ENCODE measurements around the gene VWA2. TPM values are rescaled to one million over a fixed set of nuclear protein-coding genes. Genes with fewer than 3 reads are reported as not detected.
A peak's percentile ranks its signal among the peaks of the same experiment; 100 is the strongest.

Gene VWA2
- total RNA-seq, 1 donor from 2014 or later = 0.05 TPM

DNA sequence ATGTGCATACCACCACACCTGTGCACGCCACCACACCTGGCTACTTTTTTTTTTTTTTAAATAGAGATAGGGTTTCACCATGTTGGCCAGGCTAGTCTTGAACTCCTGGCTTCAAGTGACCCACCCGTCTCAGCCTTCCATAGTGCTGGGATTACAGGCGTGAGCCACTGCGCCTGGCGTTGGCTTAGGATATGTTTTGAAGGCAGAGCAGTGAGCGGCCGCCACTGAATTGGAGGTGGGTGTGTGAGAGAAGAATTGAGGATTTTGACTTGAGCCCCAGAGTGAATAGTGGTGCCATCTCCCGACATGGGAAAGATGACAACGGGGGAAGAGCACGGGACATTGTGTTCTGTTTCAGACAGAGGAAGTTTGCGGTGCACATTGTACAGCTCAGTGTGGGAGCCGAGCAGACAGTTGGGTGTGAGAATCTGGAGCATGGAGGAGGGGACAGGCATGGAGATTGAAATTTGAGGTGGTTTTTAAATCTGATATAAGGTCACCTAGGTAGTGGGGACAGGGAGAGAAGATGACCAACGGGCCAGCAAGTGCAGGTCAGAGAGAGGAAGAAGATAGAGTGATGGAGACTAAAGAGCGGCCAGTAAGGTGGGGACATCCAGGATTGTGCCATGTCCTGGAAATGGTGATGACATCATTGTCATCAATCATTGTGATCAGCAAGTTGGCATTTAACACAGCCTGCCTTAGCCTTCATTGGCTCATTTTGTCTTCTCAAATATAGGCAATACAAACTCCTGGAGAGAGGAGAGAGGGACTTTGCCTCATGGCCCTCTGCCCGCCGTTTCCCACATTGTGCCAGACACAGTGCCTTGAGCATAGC is 35.8 kb downstream of the VWA2 start:
- ATAC-seq (peak; percentile 44), DNase-seq (ENCODE audit: low spot score) (no peak)

DNA sequence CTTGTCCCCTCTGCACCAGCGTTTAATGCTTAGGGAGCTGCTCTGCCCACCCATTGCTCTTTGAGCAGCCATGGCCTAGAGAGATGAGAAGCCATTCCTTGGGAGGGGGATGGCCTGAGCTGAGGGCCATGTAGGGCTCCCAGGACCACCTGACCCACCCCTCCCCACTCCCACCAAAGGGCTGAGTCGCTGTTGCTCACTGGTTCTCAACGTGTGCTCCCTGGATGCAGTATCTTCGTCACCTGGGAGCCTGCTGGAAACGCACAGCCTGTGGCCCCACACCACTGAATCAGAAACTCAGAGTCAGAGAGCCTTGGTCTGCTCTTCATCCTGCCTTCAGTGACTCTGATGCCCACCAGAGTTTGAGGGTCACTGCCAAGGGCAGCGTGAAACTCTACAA is 37.0 kb downstream of the VWA2 start:
- ATAC-seq = no peak
- no peak for DNase-seq (ENCODE audit: low spot score)

- DNase-seq (ENCODE audit: low spot score) (no peak), ATAC-seq (no peak)
Measured at GRCh38 chr10:114276671-114277070, 37.6 kb downstream of the VWA2 start.

DNA sequence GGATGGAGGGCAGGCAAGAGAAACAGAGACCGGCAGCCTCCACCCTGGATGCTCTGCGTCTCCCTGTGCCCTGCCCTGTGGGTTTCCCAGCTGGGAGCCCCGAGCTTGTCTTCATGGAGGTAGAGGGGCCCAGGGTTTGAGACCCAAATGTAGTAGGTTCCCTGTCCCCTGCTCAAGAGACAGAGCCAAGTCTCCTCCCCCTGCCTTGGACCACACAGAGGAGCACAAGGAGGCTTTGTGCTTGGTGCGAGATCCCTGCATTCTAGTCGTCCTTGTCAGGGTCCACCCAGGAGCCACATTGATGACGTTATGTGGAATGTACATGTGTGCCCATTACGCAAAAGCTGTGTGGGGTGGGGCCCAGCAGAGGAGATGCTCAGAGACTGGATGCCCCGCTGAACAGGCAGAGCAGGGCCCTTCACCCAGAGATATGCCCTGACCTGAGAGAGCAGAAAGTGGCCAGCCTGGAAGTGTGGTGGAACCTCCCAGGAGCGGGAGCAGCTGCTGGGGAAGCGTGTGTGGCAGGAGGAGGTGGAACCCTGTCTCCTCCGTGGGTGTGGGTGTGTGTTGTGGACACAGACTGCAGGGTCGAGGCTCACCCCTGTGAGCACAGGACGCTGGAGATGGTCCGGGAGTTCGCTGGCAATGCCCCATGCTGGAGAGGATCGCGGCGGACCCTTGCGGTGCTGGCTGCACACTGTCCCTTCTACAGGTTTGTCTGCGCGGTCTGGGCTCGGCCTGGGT is 39.3 kb downstream of the VWA2 start:
- DNase-seq (ENCODE audit: low spot score) = no peak
- ATAC-seq = peak; percentile 15

GRCh38 chr10:114278884-114279191 is 39.8 kb downstream of the VWA2 start:
- ATAC-seq = peak; percentile 69

DNA sequence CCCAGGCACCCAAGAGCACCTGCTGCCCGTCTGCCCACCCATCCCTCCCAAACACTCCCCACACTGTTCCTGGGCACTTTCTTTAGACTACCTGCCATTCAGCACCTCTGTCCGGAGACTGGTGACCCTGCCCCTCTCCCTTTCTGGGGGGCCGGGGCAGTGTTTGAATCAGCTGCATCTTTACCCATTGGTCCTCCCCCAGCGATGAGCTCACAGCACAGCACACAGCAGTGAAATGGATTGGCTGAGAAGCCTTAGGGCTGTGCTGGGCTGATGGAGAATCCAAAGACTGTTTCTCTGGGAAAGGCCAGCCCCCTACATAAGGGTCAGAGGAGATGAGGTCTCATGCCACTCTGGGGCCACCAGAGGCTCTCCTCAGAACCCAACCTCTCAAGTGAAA is 40.2 kb downstream of the VWA2 start:
- ATAC-seq (no peak), DNase-seq (ENCODE audit: low spot score) (no peak)

More at GRCh38 chr10:114278884-114279191, 39.8 kb downstream of the VWA2 start:
- no peak for DNase-seq (ENCODE audit: low spot score)

DNA sequence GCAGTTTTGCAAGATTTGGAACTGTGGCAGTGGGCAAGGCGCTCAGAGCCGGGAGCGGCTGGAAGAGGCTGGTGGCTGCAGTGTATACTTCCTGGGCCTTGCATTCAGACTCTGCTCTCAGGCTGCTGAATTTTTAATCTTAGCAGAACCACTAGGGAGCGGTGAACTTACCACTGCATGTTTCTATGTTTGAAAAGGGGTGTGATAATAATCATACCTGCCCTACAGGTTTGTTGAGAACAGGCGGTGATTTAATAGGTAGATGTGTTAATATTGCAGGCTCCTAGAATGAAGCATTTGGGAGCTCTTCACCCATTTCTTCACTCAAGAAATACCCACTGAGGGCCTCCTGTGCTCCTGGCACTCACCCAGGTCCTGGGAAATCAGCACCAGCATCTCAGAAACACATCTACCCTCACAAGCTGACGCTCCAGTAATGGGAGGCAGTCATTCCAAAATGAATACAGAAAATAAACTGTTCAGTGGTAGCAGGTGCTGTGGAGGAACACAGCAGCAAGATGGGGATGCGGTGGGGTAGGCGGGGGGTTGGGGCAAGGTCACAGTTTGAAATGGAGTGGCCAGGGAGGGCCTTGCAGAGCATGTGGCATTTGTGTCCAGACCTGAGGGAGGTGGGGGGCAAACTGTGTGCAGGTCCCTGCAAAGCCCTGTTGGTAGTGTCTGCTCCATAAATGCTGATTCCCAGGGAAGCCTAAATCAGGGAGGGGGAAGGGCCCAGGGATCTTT is 41.0 kb downstream of the VWA2 start:
- no peak for DNase-seq (ENCODE audit: low spot score)

DNA sequence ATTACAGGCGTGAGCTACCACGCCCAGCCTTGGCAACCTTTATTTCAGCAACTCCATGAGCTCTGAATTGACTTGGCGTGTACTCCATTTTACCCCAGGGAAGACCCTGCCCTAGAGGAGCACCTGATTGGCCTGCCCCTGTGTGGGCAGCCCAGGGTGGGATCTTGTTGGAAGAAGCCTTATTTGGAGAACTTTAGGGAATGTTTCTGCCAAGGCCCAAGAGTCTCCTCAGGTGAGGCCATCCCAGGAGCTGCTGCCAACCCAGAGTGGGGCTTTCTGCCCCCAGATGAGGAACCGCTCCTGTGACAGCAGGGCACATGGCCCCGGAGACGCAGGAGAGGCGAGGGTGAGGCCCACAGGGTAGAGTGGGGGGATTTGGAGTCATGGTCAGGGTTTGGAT is 42.0 kb downstream of the VWA2 start:
- DNase-seq (ENCODE audit: low spot score) (no peak), ATAC-seq (no peak)

More for the DNA sequence above, 41.0 kb downstream of the VWA2 start:
- no peak for ATAC-seq

DNA sequence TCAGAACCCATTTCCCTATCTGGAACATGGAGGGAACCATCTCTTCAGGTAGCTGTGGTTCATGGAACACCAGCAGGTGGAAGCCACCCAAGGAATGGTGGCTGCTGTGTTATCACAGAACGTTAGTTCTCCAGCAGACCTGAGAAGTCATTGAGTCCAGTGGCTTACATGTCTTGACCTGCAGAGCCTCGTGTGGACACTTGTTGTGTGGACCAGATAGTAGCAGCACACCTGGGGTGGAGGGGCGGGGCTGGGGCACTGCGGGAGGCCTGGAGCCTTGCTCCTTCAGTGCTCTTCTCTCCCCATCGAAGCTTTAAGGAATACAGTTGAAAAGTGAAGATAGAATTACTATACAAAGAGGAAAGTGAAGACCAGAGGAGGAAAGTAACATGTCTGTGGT is 42.4 kb downstream of the VWA2 start:
- no peak for DNase-seq (ENCODE audit: low spot score)
- no peak for ATAC-seq

DNA sequence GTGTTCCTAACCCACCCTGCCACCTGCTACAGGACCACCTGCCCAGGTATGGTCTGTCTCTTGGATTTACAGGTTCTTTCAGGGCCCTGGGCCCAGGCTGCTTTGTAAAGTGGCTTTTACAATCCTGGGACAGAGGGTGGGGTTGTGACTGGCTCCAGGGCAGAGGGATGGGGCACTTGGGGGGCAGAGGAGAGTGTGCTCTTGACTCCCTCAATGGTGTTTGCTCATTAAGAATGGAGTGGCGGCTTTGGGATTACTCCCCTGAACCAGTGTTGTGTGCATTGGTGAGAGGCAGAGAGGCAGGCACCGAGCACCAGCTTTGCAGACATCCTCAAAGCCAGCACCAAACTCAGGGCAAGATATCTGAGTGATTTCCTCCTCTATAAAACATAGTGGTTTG is 43.5 kb downstream of the VWA2 start:
- DNase-seq (ENCODE audit: low spot score) = no peak
- ATAC-seq = no peak

- no peak for DNase-seq (ENCODE audit: low spot score)
Measured at GRCh38 chr10:114283091-114283490, 44.0 kb downstream of the VWA2 start.

GRCh38 chr10:114283535-114284234 is 44.6 kb downstream of the VWA2 start:
- DNase-seq (ENCODE audit: low spot score) (no peak), ATAC-seq (no peak)

More at GRCh38 chr10:114283091-114283490, 44.0 kb downstream of the VWA2 start:
- no peak for ATAC-seq

DNA sequence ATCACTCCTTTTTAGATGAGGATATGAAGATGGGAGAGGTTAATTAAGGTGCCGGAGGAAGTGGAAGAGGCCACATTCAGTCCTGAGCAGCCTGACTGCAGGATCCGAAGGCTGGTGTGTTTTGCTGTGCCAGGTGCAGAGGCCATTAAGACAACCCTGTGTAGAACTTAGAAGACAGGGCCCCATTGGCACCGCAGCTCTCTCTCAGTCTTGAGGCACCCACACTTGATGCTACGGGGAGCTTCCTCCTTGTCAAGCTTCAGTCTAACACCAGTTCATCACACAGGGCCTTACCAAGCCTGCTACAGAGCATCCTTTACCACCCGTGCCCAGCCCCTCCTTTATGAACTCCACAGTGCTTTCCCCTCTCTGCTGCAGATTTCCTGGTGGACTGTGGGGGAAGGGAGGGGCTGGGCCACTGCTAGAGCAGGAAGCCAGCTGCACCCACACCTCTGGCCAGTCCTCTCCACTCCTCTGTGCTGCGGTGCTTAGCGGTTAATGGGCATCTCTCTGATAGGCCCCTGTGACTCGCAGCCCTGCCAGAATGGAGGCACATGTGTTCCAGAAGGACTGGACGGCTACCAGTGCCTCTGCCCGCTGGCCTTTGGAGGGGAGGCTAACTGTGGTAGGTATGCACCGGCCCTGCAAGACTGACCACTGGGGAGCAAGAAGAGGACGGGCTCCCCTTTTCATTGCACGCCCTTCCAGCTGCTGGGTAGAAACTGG is 45.5 kb downstream of the VWA2 start:
- no peak for ATAC-seq
- no peak for DNase-seq (ENCODE audit: low spot score)

- ATAC-seq (no peak), DNase-seq (ENCODE audit: low spot score) (no peak)
Measured at GRCh38 chr10:114285961-114286441, 46.9 kb downstream of the VWA2 start.

- no peak for ATAC-seq
Measured at GRCh38 chr10:114286921-114287320, 47.9 kb downstream of the VWA2 start.

GRCh38 chr10:114288424-114289095 is 49.5 kb downstream of the VWA2 start:
- no peak for DNase-seq (ENCODE audit: low spot score)
- no peak for ATAC-seq

More at GRCh38 chr10:114286921-114287320, 47.9 kb downstream of the VWA2 start:
- no peak for DNase-seq (ENCODE audit: low spot score)

DNA sequence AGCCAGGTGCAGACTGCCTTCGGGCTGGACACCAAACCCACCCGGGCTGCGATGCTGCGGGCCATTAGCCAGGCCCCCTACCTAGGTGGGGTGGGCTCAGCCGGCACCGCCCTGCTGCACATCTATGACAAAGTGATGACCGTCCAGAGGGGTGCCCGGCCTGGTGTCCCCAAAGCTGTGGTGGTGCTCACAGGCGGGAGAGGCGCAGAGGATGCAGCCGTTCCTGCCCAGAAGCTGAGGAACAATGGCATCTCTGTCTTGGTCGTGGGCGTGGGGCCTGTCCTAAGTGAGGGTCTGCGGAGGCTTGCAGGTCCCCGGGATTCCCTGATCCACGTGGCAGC is 50.0 kb downstream of the VWA2 start:
- ATAC-seq (no peak), DNase-seq (ENCODE audit: low spot score) (no peak)

DNA sequence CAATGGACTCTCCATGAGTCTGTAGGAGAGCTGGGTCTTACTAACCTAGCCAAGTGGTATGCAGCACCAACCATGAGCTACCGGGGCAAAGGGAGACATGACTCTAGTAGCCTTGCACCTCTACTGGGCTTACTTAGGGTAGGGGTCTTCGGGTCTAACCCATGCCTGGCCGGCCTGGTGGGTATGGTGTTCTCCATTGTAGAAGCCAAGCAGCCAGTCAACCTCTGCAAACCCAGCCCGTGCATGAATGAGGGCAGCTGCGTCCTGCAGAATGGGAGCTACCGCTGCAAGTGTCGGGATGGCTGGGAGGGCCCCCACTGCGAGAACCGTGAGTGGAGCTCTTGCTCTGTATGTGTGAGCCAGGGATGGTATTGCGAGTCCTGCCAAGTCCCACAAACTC is 51.0 kb downstream of the VWA2 start:
- ATAC-seq (no peak), DNase-seq (ENCODE audit: low spot score) (no peak)

DNA sequence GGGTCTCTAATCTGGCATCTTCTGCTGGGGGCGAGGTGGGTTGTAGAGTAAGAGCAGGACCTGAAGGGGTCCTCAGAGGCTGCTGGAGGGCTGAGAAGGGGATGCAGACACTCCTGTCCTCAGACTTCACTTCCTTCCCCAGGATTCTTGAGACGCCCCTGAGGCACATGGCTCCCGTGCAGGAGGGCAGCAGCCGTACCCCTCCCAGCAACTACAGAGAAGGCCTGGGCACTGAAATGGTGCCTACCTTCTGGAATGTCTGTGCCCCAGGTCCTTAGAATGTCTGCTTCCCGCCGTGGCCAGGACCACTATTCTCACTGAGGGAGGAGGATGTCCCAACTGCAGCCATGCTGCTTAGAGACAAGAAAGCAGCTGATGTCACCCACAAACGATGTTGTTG is 52.0 kb downstream of the VWA2 start:
- ATAC-seq (no peak), DNase-seq (ENCODE audit: low spot score) (no peak)

GRCh38 chr10:114291516-114291915 is 52.5 kb downstream of the VWA2 start:
- DNase-seq (ENCODE audit: low spot score) (no peak), ATAC-seq (no peak)
